Measurements from ENCODE around the gene RLF.

The RLF gene

DNA sequence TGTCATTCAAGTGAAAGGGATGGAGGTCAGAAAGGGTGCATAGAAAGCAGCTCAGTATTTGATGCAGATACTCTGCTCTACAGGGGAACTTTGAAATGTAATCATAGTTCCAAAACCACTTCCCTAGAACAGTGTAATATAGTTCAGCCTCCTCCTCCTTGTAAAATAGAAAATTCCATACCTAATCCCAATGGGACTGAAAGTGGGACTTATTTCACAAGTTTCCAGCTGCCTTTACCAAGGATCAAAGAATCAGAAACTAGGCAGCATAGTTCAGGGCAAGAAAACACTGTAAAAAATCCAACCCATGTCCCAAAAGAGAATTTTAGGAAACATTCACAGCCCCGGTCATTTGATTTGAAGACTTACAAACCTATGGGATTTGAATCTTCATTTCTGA lies 78.4 kb downstream of the RLF start:
- H3K4me3 ChIP-seq (ENCODE audit: low read depth, low read length): no peak overlapping the region
- TF ChIP-seq POLR2A (IDR thresholded peaks at IDR 0.05; ENCODE audit: extremely low read depth, insufficient read length): no peak
- TF ChIP-seq MYC (IDR thresholded peaks at IDR 0.05; ENCODE audit: low read depth, low read length): no peak
- TF ChIP-seq, protein P1, sequence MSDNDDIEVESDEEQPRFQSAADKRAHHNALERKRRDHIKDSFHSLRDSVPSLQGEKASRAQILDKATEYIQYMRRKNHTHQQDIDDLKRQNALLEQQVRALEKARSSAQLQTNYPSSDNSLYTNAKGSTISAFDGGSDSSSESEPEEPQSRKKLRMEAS (IDR thresholded peaks at IDR 0.05; ENCODE audit: low read depth, low read length): no peak
- TF ChIP-seq, protein P2, sequence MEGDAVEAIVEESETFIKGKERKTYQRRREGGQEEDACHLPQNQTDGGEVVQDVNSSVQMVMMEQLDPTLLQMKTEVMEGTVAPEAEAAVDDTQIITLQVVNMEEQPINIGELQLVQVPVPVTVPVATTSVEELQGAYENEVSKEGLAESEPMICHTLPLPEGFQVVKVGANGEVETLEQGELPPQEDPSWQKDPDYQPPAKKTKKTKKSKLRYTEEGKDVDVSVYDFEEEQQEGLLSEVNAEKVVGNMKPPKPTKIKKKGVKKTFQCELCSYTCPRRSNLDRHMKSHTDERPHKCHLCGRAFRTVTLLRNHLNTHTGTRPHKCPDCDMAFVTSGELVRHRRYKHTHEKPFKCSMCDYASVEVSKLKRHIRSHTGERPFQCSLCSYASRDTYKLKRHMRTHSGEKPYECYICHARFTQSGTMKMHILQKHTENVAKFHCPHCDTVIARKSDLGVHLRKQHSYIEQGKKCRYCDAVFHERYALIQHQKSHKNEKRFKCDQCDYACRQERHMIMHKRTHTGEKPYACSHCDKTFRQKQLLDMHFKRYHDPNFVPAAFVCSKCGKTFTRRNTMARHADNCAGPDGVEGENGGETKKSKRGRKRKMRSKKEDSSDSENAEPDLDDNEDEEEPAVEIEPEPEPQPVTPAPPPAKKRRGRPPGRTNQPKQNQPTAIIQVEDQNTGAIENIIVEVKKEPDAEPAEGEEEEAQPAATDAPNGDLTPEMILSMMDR (IDR thresholded peaks at IDR 0.05; ENCODE audit: low read depth, low read length): no peak
- no peak for DNase-seq (ENCODE audit: low read depth)

DNA sequence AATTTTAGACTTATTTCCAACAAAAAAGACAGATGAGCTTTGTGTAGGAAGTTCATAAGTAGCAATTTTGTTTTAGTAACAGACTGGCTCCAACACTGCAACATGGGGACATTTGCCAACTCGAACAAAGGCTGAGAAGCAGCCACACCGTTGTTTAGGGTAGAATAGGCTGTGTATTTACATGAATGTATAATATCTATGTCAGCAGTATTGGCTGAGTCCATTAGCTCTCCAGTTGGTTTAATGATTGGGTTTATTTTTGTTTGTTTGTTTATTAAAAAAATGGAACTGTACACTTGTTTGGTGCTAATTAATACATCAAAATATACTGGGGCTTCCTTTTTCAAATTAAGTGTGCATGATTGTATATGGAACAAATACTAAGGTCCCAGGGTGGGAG lies 79.2 kb downstream of the RLF start:
- no peak overlapping the region for H3K4me3 ChIP-seq (ENCODE audit: low read depth, low read length)
- TF ChIP-seq MYC (IDR thresholded peaks at IDR 0.05; ENCODE audit: low read depth, low read length): no peak
- TF ChIP-seq, protein P2 (IDR thresholded peaks at IDR 0.05; ENCODE audit: low read depth, low read length): no peak
- no peak for TF ChIP-seq POLR2A (IDR thresholded peaks at IDR 0.05; ENCODE audit: extremely low read depth, insufficient read length)
- TF ChIP-seq, protein P1 (IDR thresholded peaks at IDR 0.05; ENCODE audit: low read depth, low read length): no peak
- no peak for DNase-seq (ENCODE audit: low read depth)

DNA sequence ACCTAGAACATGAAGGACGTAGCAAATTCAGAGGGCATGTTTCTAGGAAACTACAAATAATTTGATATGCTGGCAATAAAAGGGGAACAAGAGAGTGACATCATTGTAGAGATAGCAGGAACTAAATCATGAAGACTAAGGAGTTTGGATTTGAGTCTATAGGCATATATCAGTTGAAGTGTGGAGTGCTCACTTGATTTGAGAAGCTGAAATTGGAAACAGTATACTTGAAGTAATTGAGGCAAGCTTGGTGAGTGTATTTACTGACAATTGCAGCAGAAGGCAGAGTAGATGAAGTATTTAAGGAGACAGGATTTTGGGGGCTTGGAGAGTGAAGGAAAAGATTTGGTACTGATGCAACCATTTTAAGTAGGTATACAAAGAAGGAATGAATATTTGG lies 80.2 kb downstream of the RLF start:
- no peak for DNase-seq (ENCODE audit: low read depth)
- no peak overlapping the region for H3K4me3 ChIP-seq (ENCODE audit: low read depth, low read length)
- no peak for TF ChIP-seq POLR2A (IDR thresholded peaks at IDR 0.05; ENCODE audit: extremely low read depth, insufficient read length)
- TF ChIP-seq, protein P1 (IDR thresholded peaks at IDR 0.05; ENCODE audit: low read depth, low read length): no peak
- TF ChIP-seq MYC (IDR thresholded peaks at IDR 0.05; ENCODE audit: low read depth, low read length): no peak
- TF ChIP-seq, protein P2 (IDR thresholded peaks at IDR 0.05; ENCODE audit: low read depth, low read length): no peak

DNA sequence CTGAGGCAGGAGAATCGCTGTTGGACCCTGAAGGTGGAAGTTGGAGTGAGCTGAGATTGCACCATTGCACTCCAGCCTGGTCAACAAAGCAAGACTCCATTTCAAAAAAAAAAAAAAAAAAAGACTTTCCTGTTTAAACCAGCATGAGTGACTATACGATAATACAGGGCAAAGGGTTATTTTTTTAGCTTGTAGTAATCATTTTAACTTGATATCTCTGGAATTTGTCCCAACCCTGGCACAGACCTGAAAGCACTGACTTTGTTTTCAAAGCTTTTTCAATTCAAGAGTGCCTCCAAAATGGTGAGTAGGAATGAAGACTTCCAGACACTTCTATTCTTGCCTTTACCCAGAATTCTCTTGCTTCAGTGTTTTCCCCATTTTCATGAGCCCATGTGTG lies 82.2 kb downstream of the RLF start:
- TF ChIP-seq, protein P2 (IDR thresholded peaks at IDR 0.05; ENCODE audit: low read depth, low read length): no peak
- TF ChIP-seq MYC (IDR thresholded peaks at IDR 0.05; ENCODE audit: low read depth, low read length) (no peak), POLR2A (IDR thresholded peaks at IDR 0.05; ENCODE audit: extremely low read depth, insufficient read length) (no peak)
- TF ChIP-seq, protein P1 (IDR thresholded peaks at IDR 0.05; ENCODE audit: low read depth, low read length): no peak
- no peak for DNase-seq (ENCODE audit: low read depth)
- H3K4me3 ChIP-seq (ENCODE audit: low read depth, low read length): no peak overlapping the region

DNA sequence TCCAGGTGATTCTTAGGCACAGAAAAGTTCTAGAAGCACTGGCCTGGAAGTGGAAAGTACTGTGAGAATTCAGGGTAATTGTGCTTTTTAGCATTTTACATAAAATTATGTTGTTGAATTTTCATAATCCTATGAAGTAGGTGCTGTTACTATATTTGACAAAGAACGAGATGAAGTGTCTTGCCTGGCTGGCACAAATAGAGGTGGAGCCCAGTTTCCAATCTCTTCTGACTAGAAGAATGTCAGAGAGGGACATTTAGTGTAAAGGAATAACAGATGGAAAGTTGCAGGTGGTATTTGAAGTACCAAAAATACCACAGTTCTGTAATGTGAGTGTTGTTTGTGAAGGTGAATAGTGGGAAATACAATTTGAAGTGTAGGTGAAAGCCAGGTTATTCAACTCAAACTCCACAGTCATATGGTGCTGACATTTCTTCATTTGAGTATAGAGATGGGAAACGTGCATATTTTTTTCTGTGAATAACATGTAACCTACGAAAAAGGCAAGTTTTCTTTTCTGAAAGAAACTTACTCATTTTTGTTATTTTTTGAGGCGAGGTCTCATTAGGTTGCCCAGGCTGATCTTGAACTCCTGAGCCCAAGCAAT lies 83.1 kb downstream of the RLF start:
- TF ChIP-seq POLR2A (IDR thresholded peaks at IDR 0.05; ENCODE audit: extremely low read depth, insufficient read length) (no peak), MYC (IDR thresholded peaks at IDR 0.05; ENCODE audit: low read depth, low read length) (no peak)
- TF ChIP-seq, protein P2 (IDR thresholded peaks at IDR 0.05; ENCODE audit: low read depth, low read length): no peak
- TF ChIP-seq, protein P1 (IDR thresholded peaks at IDR 0.05; ENCODE audit: low read depth, low read length): no peak
- no peak for DNase-seq (ENCODE audit: low read depth)
- no peak overlapping the region for H3K4me3 ChIP-seq (ENCODE audit: low read depth, low read length)
